ENCODE results near the gene RAPGEF4.

- TF ChIP-seq, protein P1, sequence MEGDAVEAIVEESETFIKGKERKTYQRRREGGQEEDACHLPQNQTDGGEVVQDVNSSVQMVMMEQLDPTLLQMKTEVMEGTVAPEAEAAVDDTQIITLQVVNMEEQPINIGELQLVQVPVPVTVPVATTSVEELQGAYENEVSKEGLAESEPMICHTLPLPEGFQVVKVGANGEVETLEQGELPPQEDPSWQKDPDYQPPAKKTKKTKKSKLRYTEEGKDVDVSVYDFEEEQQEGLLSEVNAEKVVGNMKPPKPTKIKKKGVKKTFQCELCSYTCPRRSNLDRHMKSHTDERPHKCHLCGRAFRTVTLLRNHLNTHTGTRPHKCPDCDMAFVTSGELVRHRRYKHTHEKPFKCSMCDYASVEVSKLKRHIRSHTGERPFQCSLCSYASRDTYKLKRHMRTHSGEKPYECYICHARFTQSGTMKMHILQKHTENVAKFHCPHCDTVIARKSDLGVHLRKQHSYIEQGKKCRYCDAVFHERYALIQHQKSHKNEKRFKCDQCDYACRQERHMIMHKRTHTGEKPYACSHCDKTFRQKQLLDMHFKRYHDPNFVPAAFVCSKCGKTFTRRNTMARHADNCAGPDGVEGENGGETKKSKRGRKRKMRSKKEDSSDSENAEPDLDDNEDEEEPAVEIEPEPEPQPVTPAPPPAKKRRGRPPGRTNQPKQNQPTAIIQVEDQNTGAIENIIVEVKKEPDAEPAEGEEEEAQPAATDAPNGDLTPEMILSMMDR (conservative IDR thresholded peaks at IDR 0.05; ENCODE audit: low read length): no peak
- TF ChIP-seq EZH2phosphoT487 (IDR thresholded peaks at IDR 0.05; ENCODE audit: borderline replicate concordance): no peak
Observed at GRCh38 chr2:172976116-172976515, 240.5 kb downstream of the RAPGEF4 start.
